GM23338 (cell line): ENCODE results near the gene MYH3. TPM values are rescaled to one million over a fixed set of nuclear protein-coding genes. Genes with fewer than 3 reads are reported as not detected.

Source experiments
- ATAC-seq: fragments of 200-7000 bp; cut with Tn5 transposase; 3 replicates; pipeline ENCODE4 v1.9.1; 2020
- DNase-seq: peaks from one replicate; pipeline ENCODE4 v3.0.0-alpha.2; 2015; ENCODE audit warnings: low spot score
- H2AFZ ChIP-seq: fragments of 200-600 bp; sonication (generic); 2 replicates; pipeline ENCODE4 v1.8.0; 2016; ENCODE audit warnings: antibody characterized with exemption, mild to moderate bottlenecking, moderate library complexity
- H3F3A ChIP-seq: fragments of 200-600 bp; sonication (generic); replicated peaks from 2 replicates; pipeline ENCODE4 v1.8.0; 2017; ENCODE audit warnings: antibody characterized with exemption, mixed run types, low read depth
- H3K27ac ChIP-seq: fragments of 200-600 bp; sonication (generic); 2 replicates; pipeline ENCODE4 v1.6.1; 2016; ENCODE audit warnings: low read depth
- H3K27me3 ChIP-seq: fragments of 200-600 bp; sonication (generic); 2 replicates; pipeline ENCODE4 v1.8.0; 2016; ENCODE audit warnings: mild to moderate bottlenecking, mixed run types, moderate library complexity; ENCODE audit not compliant: insufficient read depth
- H3K36me3 ChIP-seq: fragments of 200-600 bp; sonication (generic); 2 replicates; pipeline ENCODE4 v1.8.0; 2016; ENCODE audit warnings: mild to moderate bottlenecking; ENCODE audit not compliant: insufficient read depth
- H3K4me1 ChIP-seq: fragments of 200-600 bp; sonication (generic); 2 replicates; pipeline ENCODE4 v1.8.0; 2016; ENCODE audit warnings: mild to moderate bottlenecking, moderate library complexity; ENCODE audit not compliant: insufficient read depth
- H3K4me2 ChIP-seq: fragments of 200-600 bp; sonication (generic); 2 replicates; pipeline ENCODE4 v1.7.1; 2017; ENCODE audit warnings: mixed run types
- H3K4me3 ChIP-seq: fragments of 200-600 bp; sonication (generic); 2 replicates; pipeline ENCODE4 v1.6.1; 2016; ENCODE audit warnings: mixed run types
- H3K79me2 ChIP-seq: fragments of 200-600 bp; sonication (generic); replicated peaks from 2 replicates; pipeline ENCODE4 v1.8.0; 2017; ENCODE audit warnings: mild to moderate bottlenecking; ENCODE audit not compliant: insufficient read depth
- H3K9me2 ChIP-seq: fragments of 200-600 bp; sonication (generic); 2 replicates; pipeline ENCODE4 v1.8.0; 2017; ENCODE audit not compliant: insufficient read depth
- H4K20me1 ChIP-seq: fragments of 200-600 bp; sonication (generic); replicated peaks from 2 replicates; pipeline ENCODE4 v1.8.0; 2017; ENCODE audit warnings: mild to moderate bottlenecking; ENCODE audit not compliant: insufficient read depth
- H3K27ac Mint-ChIP-seq: 2 replicates; pipeline ENCODE4 v1.8.0; 2020; ENCODE audit warnings: inconsistent platforms, mild to moderate bottlenecking, moderate library complexity, mixed read lengths
- H3K27me3 Mint-ChIP-seq: 3 replicates; pipeline ENCODE4 v1.8.0; 2022; ENCODE audit warnings: low read depth, mild to moderate bottlenecking, moderate library complexity, mixed read lengths, inconsistent platforms; ENCODE audit not compliant: insufficient read depth, poor library complexity
- H3K36me3 Mint-ChIP-seq: 3 replicates; pipeline ENCODE4 v1.8.0; 2021; ENCODE audit warnings: low read depth, mild to moderate bottlenecking, inconsistent platforms, moderate library complexity, mixed read lengths
- H3K4me1 Mint-ChIP-seq: 3 replicates; pipeline ENCODE4 v1.8.0; 2020; ENCODE audit warnings: mild to moderate bottlenecking, inconsistent platforms, mixed read lengths
- H3K4me3 Mint-ChIP-seq: 3 replicates; pipeline ENCODE4 v1.8.0; 2021; ENCODE audit warnings: moderate library complexity, mild to moderate bottlenecking, inconsistent platforms, mixed read lengths
- H3K9me3 Mint-ChIP-seq: 3 replicates; pipeline ENCODE4 v1.8.0; 2020; ENCODE audit warnings: moderate library complexity, mild to moderate bottlenecking, inconsistent platforms, mixed read lengths
- CREB1 ChIP-seq: fragments of 250-450 bp; sonication (Bioruptor Pico); IDR thresholded peaks from 2 replicates; pipeline ENCODE4 v1.5.0; 2020; ENCODE audit warnings: low read depth, mild to moderate bottlenecking, moderate library complexity
- EZH2 ChIP-seq: fragments of 200-600 bp; sonication (generic); IDR thresholded peaks from one replicate; pipeline ENCODE4 v1.8.0; 2017; ENCODE audit warnings: antibody characterized with exemption, mild to moderate bottlenecking, low read depth; ENCODE audit not compliant: unreplicated experiment
- EZH2phosphoT487 ChIP-seq: fragments of 200-600 bp; sonication (generic); IDR thresholded peaks from one replicate; pipeline ENCODE4 v1.8.1; 2018; ENCODE audit warnings: antibody characterized with exemption; ENCODE audit not compliant: unreplicated experiment
- JUNB ChIP-seq: IDR thresholded peaks from one replicate; pipeline ENCODE4 v1.6.1; 2016; ENCODE audit warnings: antibody characterized with exemption; ENCODE audit not compliant: unreplicated experiment
- NANOG ChIP-seq: IDR thresholded peaks from 2 replicates; pipeline ENCODE4 v1.6.1; 2016; ENCODE audit warnings: antibody characterized with exemption, borderline replicate concordance
- POLR2AphosphoS5 ChIP-seq: IDR thresholded peaks from 2 replicates; pipeline ENCODE4 v1.6.1; 2016; ENCODE audit warnings: antibody characterized with exemption, low read depth
- STAT1 ChIP-seq: IDR thresholded peaks from one replicate; pipeline ENCODE4 v1.6.1; 2016; ENCODE audit warnings: antibody characterized with exemption; ENCODE audit not compliant: unreplicated experiment
- ZNF114 ChIP-seq: fragments of 250-450 bp; sonication (Bioruptor Pico); IDR thresholded peaks from 2 replicates; pipeline ENCODE4 v1.5.0; 2020; ENCODE audit warnings: mild to moderate bottlenecking, moderate library complexity
- ZNF331 ChIP-seq: fragments of 250-450 bp; sonication (Bioruptor Pico); IDR thresholded peaks from 2 replicates; pipeline ENCODE4 v1.5.0; 2020; ENCODE audit warnings: low read depth, mild to moderate bottlenecking, moderate library complexity
- ZNF462 ChIP-seq: fragments of 250-450 bp; sonication (Bioruptor Pico); IDR thresholded peaks from 2 replicates; pipeline ENCODE4 v1.5.0; 2020; ENCODE audit warnings: mild to moderate bottlenecking, moderate library complexity
- polyA plus RNA-seq: library from polyadenylated mRNA; unstranded; fragments of >200 nt; fragmentation: Nextera tagmentation; extraction: Ambion mirVana; gene quantifications from 2 replicates; pipeline ENCODE4 v1.2.1, GENCODE V29; 2016
- total RNA-seq: library from RNA; depleted of rRNA; stranded (reverse); fragments of >200 nt; shearing (Covaris generic); gene quantifications from 2 replicates; pipeline ENCODE4 v1.2.3, GENCODE V29; 2014
- TF ChIP-seq, protein P1 (sequence below): IDR thresholded peaks from one replicate; pipeline ENCODE4 v1.6.1; 2018; ENCODE audit warnings: antibody characterized with exemption; ENCODE audit not compliant: unreplicated experiment
- TF ChIP-seq, protein P2 (sequence below), 2 experiments: fragments of 200-600 bp in 1 of 2; sonication (generic) in 1 of 2; conservative IDR thresholded peaks; 2 replicates each; pipeline versions ENCODE4 v1.5.1 to v1.6.1; 2016 to 2017; ENCODE audit warnings: antibody characterized with exemption in 2 of 2, low read depth in 2 of 2, mild to moderate bottlenecking in 2 of 2, moderate library complexity in 1 of 2
- TF ChIP-seq, protein P3 (sequence below): IDR thresholded peaks from 2 replicates; pipeline ENCODE4 v1.6.1; 2016; ENCODE audit warnings: antibody characterized with exemption

MYH3 gene
- total and polyA plus RNA-seq, 2 experiments from 2014 or later = 0.84 to 1.8 TPM

DNA sequence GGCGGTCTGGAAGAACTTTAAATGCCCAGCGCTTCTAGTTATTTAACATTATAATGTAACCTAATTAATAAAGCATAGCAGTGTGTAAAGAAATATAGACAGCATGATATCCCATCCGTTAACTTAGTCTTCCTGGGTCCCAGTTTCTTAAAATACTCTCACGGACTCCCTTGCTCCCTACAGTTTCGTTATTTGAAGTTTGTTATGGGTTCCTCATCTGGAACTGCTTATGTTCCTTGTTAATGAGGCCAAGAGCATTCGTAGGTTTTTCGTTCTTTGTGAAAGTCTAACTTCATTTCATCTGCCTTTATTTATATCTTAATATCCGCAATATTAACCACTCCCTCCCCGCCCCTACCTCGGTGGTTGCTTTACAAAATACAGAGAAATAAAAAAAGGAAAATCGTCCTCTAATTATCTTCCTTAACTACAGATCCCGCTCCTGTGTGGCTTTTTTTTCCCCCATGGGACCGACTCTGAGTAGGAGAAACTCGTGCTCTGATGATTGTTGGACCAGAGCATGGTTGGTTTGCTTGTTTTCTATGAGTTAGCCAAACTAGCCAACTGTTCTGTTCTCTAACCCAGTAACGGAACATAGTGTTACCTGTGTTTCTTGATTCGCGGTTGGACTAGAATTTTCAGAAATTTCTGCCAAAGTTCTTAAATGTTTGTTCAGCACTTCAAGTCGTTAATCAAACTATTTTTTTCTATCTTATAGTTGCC lies 41.1 kb upstream of the MYH3 start:
- H3K27ac ChIP-seq = peak overlapping the region; percentile 82
- ATAC-seq = no peak
- peaks cover 3% of the 10 kb centered on the region for H3K27me3 Mint-ChIP-seq
- peak; percentile 11 for DNase-seq
- peaks cover 27% of the 10 kb centered on the region for H3K36me3 Mint-ChIP-seq
- no peaks in the 10 kb centered on the region; the same call in 1 of the 2 replicates for H3K4me1 ChIP-seq
- peak overlapping the region; percentile 58 for H3K4me3 ChIP-seq
- TF ChIP-seq ZNF114 (no peak), ZNF462 (CRISPR knock-in tag) (no peak), JUNB (no peak), NANOG (no peak), CREB1 (no peak), POLR2AphosphoS5 (no peak), EZH2phosphoT487 (no peak), EZH2 (no peak), ZNF331 (CRISPR knock-in tag) (no peak), STAT1 (no peak)
- TF ChIP-seq, protein P1, sequence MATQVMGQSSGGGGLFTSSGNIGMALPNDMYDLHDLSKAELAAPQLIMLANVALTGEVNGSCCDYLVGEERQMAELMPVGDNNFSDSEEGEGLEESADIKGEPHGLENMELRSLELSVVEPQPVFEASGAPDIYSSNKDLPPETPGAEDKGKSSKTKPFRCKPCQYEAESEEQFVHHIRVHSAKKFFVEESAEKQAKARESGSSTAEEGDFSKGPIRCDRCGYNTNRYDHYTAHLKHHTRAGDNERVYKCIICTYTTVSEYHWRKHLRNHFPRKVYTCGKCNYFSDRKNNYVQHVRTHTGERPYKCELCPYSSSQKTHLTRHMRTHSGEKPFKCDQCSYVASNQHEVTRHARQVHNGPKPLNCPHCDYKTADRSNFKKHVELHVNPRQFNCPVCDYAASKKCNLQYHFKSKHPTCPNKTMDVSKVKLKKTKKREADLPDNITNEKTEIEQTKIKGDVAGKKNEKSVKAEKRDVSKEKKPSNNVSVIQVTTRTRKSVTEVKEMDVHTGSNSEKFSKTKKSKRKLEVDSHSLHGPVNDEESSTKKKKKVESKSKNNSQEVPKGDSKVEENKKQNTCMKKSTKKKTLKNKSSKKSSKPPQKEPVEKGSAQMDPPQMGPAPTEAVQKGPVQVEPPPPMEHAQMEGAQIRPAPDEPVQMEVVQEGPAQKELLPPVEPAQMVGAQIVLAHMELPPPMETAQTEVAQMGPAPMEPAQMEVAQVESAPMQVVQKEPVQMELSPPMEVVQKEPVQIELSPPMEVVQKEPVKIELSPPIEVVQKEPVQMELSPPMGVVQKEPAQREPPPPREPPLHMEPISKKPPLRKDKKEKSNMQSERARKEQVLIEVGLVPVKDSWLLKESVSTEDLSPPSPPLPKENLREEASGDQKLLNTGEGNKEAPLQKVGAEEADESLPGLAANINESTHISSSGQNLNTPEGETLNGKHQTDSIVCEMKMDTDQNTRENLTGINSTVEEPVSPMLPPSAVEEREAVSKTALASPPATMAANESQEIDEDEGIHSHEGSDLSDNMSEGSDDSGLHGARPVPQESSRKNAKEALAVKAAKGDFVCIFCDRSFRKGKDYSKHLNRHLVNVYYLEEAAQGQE = no peak
- TF ChIP-seq, protein P2, sequence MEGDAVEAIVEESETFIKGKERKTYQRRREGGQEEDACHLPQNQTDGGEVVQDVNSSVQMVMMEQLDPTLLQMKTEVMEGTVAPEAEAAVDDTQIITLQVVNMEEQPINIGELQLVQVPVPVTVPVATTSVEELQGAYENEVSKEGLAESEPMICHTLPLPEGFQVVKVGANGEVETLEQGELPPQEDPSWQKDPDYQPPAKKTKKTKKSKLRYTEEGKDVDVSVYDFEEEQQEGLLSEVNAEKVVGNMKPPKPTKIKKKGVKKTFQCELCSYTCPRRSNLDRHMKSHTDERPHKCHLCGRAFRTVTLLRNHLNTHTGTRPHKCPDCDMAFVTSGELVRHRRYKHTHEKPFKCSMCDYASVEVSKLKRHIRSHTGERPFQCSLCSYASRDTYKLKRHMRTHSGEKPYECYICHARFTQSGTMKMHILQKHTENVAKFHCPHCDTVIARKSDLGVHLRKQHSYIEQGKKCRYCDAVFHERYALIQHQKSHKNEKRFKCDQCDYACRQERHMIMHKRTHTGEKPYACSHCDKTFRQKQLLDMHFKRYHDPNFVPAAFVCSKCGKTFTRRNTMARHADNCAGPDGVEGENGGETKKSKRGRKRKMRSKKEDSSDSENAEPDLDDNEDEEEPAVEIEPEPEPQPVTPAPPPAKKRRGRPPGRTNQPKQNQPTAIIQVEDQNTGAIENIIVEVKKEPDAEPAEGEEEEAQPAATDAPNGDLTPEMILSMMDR (conservative IDR thresholded peaks at IDR 0.05; ENCODE audit: low read depth in 2 of 2) = no peak
- TF ChIP-seq, protein P3, sequence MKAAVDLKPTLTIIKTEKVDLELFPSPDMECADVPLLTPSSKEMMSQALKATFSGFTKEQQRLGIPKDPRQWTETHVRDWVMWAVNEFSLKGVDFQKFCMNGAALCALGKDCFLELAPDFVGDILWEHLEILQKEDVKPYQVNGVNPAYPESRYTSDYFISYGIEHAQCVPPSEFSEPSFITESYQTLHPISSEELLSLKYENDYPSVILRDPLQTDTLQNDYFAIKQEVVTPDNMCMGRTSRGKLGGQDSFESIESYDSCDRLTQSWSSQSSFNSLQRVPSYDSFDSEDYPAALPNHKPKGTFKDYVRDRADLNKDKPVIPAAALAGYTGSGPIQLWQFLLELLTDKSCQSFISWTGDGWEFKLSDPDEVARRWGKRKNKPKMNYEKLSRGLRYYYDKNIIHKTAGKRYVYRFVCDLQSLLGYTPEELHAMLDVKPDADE = no peak
- peaks cover 21% of the 10 kb centered on the region for H3K36me3 ChIP-seq
- H3K79me2 ChIP-seq = peaks cover 53% of the 10 kb centered on the region
- H3K4me1 Mint-ChIP-seq = peaks cover 9% of the 10 kb centered on the region; the same call in 2 of the 3 replicates
- H4K20me1 ChIP-seq = peaks cover 17% of the 10 kb centered on the region
- no peaks in the 10 kb centered on the region for H3K9me2 ChIP-seq
- peak overlapping the region; percentile 93 for H3K27ac Mint-ChIP-seq
- H3K27me3 ChIP-seq = no peaks in the 10 kb centered on the region
- H3F3A ChIP-seq = no peaks in the 10 kb centered on the region
- H3K4me2 ChIP-seq = peak overlapping the region; percentile 88
- H3K4me3 Mint-ChIP-seq = peak overlapping the region; percentile 94
- H3K9me3 Mint-ChIP-seq = no peaks in the 10 kb centered on the region
- H2AFZ ChIP-seq = peak overlapping the region; percentile 30; the same call in 1 of the 2 replicates
